MCF 10A (cell line): ENCODE results near the gene RNF112. TPM values are rescaled to one million over a fixed set of nuclear protein-coding genes. Genes with fewer than 3 reads are reported as not detected.

ENCODE experiments used
- BruUV-seq: library from RNA; stranded (reverse); fragments of 400-500 nt; replicated peaks from 2 replicates; lab custom pipeline; 2021; lab: Mats Ljungman, UMichigan
- CTCF ChIA-PET: fragments of 300-600 bp; sonication (Branson Sonifier 250); formaldehyde crosslinking; extraction: SDS; loops from one replicate; lab custom pipeline; 2021; ENCODE audit warnings: antibody characterized with exemption, inconsistent platforms; lab: Yijun Ruan, JAX
- POLR2A ChIA-PET: fragments of 300-600, 350-650 bp; sonication (Branson Sonifier 250); formaldehyde crosslinking; extraction: SDS; loops from one replicate; lab custom pipeline; 2020; ENCODE audit warnings: antibody characterized with exemption, inconsistent platforms; lab: Yijun Ruan, JAX
- DNase-seq: peaks from one replicate; pipeline ENCODE4 v3.0.0-alpha.2; 2018; ENCODE audit not compliant: unreplicated experiment
- H3K27ac Mint-ChIP-seq: one replicate; pipeline ENCODE4 v1.8.0; 2022; ENCODE audit warnings: mild to moderate bottlenecking, low read depth, mixed read lengths; ENCODE audit not compliant: unreplicated experiment
- H3K27me3 Mint-ChIP-seq: one replicate; pipeline ENCODE4 v1.8.0; 2022; ENCODE audit warnings: mixed read lengths; ENCODE audit not compliant: insufficient read depth, unreplicated experiment
- H3K36me3 Mint-ChIP-seq: one replicate; pipeline ENCODE4 v1.8.0; 2022; ENCODE audit warnings: mild to moderate bottlenecking, moderate library complexity, mixed read lengths; ENCODE audit not compliant: insufficient read depth, unreplicated experiment
- H3K4me1 Mint-ChIP-seq: one replicate; pipeline ENCODE4 v1.8.0; 2022; ENCODE audit warnings: mixed read lengths; ENCODE audit not compliant: insufficient read depth, unreplicated experiment
- H3K4me3 Mint-ChIP-seq: one replicate; pipeline ENCODE4 v1.8.0; 2022; ENCODE audit warnings: mild to moderate bottlenecking, moderate library complexity, mixed read lengths; ENCODE audit not compliant: unreplicated experiment
- H3K9me3 Mint-ChIP-seq: one replicate; pipeline ENCODE4 v1.8.0; 2022; ENCODE audit warnings: mixed read lengths; ENCODE audit not compliant: unreplicated experiment
- CTCF ChIP-seq: fragments of 200-600 bp; IDR thresholded peaks from one replicate; pipeline ENCODE4 v1.8.0; 2022; ENCODE audit warnings: antibody characterized with exemption, mild to moderate bottlenecking; ENCODE audit not compliant: unreplicated experiment
- intact Hi-C: fragments of 100-400 bp; cut with micrococcal nuclease; formaldehyde crosslinking; loops from 2 replicates; pipeline ENCODE4 v1.14.1; 2022
- total RNA-seq: library from RNA; stranded (reverse); gene quantifications from 2 replicates; pipeline ENCODE4 v1.2.3, GENCODE V29; 2022

The RNF112 gene
- total RNA-seq, 1 experiment from 2014 or later: not detected

GRCh38 chr17:19375732-19376131 lies 35.3 kb upstream of the RNF112 start:
- CTCF ChIA-PET: interaction anchor here (0.6 to 0.9 kb wide), 2 partner anchors 12 to 69 kb away, joined by 3 to 4 read pairs; no protein-coding TSS in a partner anchor
- intact Hi-C loops: loop anchor here (5.0 kb wide), 2 partner anchors 72 to 377 kb away; no protein-coding TSS in a partner anchor

GRCh38 chr17:19376811-19377210 lies 34.2 kb upstream of the RNF112 start:
- DNase-seq: peak; percentile 43
- TF ChIP-seq CTCF: no peak
- Mint-ChIP-seq H3K36me3 (peaks cover 10% of the 10 kb centered on the region), H3K4me1 (peaks cover 16% of the 10 kb centered on the region), H3K9me3 (no peaks in the 10 kb centered on the region), H3K27ac (peak overlapping the region; percentile 99), H3K27me3 (no peaks in the 10 kb centered on the region), H3K4me3 (peak overlapping the region; percentile 94)
- POLR2A ChIA-PET: interaction anchor here (0.5 to 3.6 kb wide), 12 partner anchors 8 to 1664 kb away, joined by 3 to 54 read pairs (median 4); partner anchors contain the start of genes B9D1 and MFAP4
- CTCF ChIA-PET: interaction anchor here (0.6 to 1.9 kb wide), 3 partner anchors 20 to 390 kb away, joined by 3 to 21 read pairs (median 5); no protein-coding TSS in a partner anchor
- BruUV-seq: no TSS peak
- intact Hi-C loops: loop anchor here (5.0 kb wide), 2 partner anchors 70 to 375 kb away; no protein-coding TSS in a partner anchor

More at GRCh38 chr17:19375732-19376131, 35.3 kb upstream of the RNF112 start:
- POLR2A ChIA-PET: interaction anchor here (1.0 to 1.6 kb wide), 2 partner anchors 72 to 377 kb away, joined by 3 read pairs; no protein-coding TSS in a partner anchor
- no peak for TF ChIP-seq CTCF
- Mint-ChIP-seq H3K27me3 (no peaks in the 10 kb centered on the region), H3K4me3 (peak overlapping the region; percentile 43), H3K4me1 (peaks cover 16% of the 10 kb centered on the region), H3K36me3 (peaks cover 5% of the 10 kb centered on the region), H3K9me3 (no peaks in the 10 kb centered on the region), H3K27ac (no peak overlapping the region)
- no peak for DNase-seq
- no TSS peak for BruUV-seq

GRCh38 chr17:19377602-19378415 lies 33.2 kb upstream of the RNF112 start:
- CTCF ChIA-PET: interaction anchor here (0.6 to 2.0 kb wide), 14 partner anchors 9 to 389 kb away, joined by 3 to 36 read pairs (median 4); partner anchors contain the start of genes ALDH3A2, B9D1 and MFAP4
- BruUV-seq: TSS peak; percentile 29
- Mint-ChIP-seq H3K9me3 (no peaks in the 10 kb centered on the region), H3K27me3 (no peaks in the 10 kb centered on the region), H3K36me3 (peaks cover 19% of the 10 kb centered on the region), H3K27ac (peak overlapping the region; percentile 99), H3K4me1 (peaks cover 16% of the 10 kb centered on the region), H3K4me3 (peak overlapping the region; percentile 94)
- intact Hi-C loops: loop anchor here (5.0 kb wide), 2 partner anchors 69 to 374 kb away; no protein-coding TSS in a partner anchor
- TF ChIP-seq CTCF: no peak
- POLR2A ChIA-PET: interaction anchor here (0.5 to 3.6 kb wide), 40 partner anchors 9 to 1663 kb away, joined by 3 to 54 read pairs (median 3); partner anchors contain the start of genes ALDH3A2, B9D1, MFAP4 and SMCR8
- DNase-seq: peak; percentile 98
